Panc1 (cell line): Measurements from ENCODE around the gene TP53BP2. TPM values are rescaled to one million over a fixed set of nuclear protein-coding genes. Genes with fewer than 3 reads are reported as not detected.
"Not testable (repeated sequence)": the region's sequence is repeated elsewhere in the genome, so short reads cannot be mapped to it uniquely, and the experiment has no call there.

Source experiments
- ATAC-seq: fragments of 200-7000 bp; cut with Tn5 transposase; 2 replicates; pipeline ENCODE4 v1.9.1; 2020; ENCODE audit warnings: mild to moderate bottlenecking, moderate library complexity
- Bru-seq: library from RNA; stranded (reverse); fragments of 400-500 nt; gene quantifications from one replicate; lab custom pipeline; 2021; lab: Mats Ljungman, UMichigan
- BruChase-seq, 2 experiments: library from RNA; stranded (reverse); fragments of 400-500 nt; gene quantifications; one replicate each; lab custom pipeline; 2021; lab: Mats Ljungman, UMichigan
- BruUV-seq: library from RNA; stranded (reverse); fragments of 400-500 nt; replicated peaks from 2 replicates; lab custom pipeline; 2021; lab: Mats Ljungman, UMichigan
- CTCF ChIA-PET: fragments of 300-600 bp; sonication (Branson Sonifier 250); formaldehyde crosslinking; loops from one replicate; lab custom pipeline; 2022; ENCODE audit warnings: antibody characterized with exemption; lab: Charles Lee
- POLR2A ChIA-PET: fragments of 300-600 bp; sonication (Branson Sonifier 250); formaldehyde crosslinking; loops from one replicate; lab custom pipeline; 2022; ENCODE audit warnings: antibody characterized with exemption; lab: Charles Lee
- DNase-seq: peaks from one replicate; pipeline ENCODE4 v3.0.0-alpha.2; 2010; ENCODE audit warnings: low read depth, low spot score
- H3K27ac ChIP-seq: 2 replicates; pipeline ENCODE4 v1.5.1; 2011; ENCODE audit warnings: mild to moderate bottlenecking, low read length, inconsistent platforms
- H3K27me3 ChIP-seq: fragments of 200-500 bp; sonication (Bioruptor generic); 2 replicates; pipeline ENCODE4 v1.6.0; 2014; ENCODE audit warnings: low read length, inconsistent platforms; ENCODE audit not compliant: control insufficient read depth, insufficient read depth
- H3K36me3 ChIP-seq: fragments of 200-500 bp; sonication (Bioruptor generic); 2 replicates; pipeline ENCODE4 v1.5.1; 2014; ENCODE audit warnings: inconsistent platforms, mild to moderate bottlenecking, low read length, moderate library complexity; ENCODE audit not compliant: control insufficient read depth, insufficient read depth
- H3K4me1 ChIP-seq: 2 replicates; pipeline ENCODE4 v1.5.1; 2011; ENCODE audit warnings: inconsistent platforms, mild to moderate bottlenecking, low read length, moderate library complexity; ENCODE audit not compliant: control insufficient read depth, insufficient read depth
- H3K4me3 ChIP-seq, 2 experiments: 2 replicates each; pipeline ENCODE4 v1.5.1; 2011 to 2012; ENCODE audit warnings: low read depth in 2 of 2, low read length in 2 of 2, mild to moderate bottlenecking in 2 of 2, inconsistent platforms in 1 of 2, moderate library complexity in 1 of 2
- H3K9me3 ChIP-seq: fragments of 200-500 bp; sonication (Bioruptor generic); 2 replicates; pipeline ENCODE4 v1.5.1; 2014; ENCODE audit warnings: low read depth, mild to moderate bottlenecking, inconsistent platforms, low read length, moderate library complexity; ENCODE audit not compliant: control insufficient read depth, insufficient read depth
- POLR2AphosphoS5 ChIP-seq: IDR thresholded peaks from 2 replicates; pipeline ENCODE4 v1.6.1; 2012; ENCODE audit warnings: mild to moderate bottlenecking, low read depth, low read length, moderate library complexity
- REST ChIP-seq, 2 experiments: IDR thresholded peaks; 2 replicates each; pipeline ENCODE4 v1.6.1; 2011 to 2012; ENCODE audit warnings: low read depth in 2 of 2, control low read depth in 1 of 2, low read length in 1 of 2, mild to moderate bottlenecking in 1 of 2, moderate library complexity in 1 of 2; ENCODE audit not compliant: insufficient read depth in 1 of 2
- SIN3A ChIP-seq: IDR thresholded peaks from 2 replicates; pipeline ENCODE4 v1.6.1; 2012; ENCODE audit warnings: low read depth, mild to moderate bottlenecking, low read length, moderate library complexity, borderline replicate concordance; ENCODE audit not compliant: insufficient read depth
- TCF7L2 ChIP-seq: IDR thresholded peaks from 2 replicates; pipeline ENCODE4 v1.6.1; 2011; ENCODE audit warnings: mild to moderate bottlenecking, low read depth, low read length, inconsistent platforms
- in situ Hi-C: cut with HindIII; loops from 2 replicates; pipeline ENCODE4 v1.10.0; 2016; ENCODE audit warnings: low sequenced_read_pairs, low pct_unique_long_range_greater_than_20kb
- intact Hi-C: fragments of 100-400 bp; cut with micrococcal nuclease; formaldehyde crosslinking; loops from one replicate; pipeline ENCODE4 v1.10.0; 2022; ENCODE audit not compliant: unreplicated experiment
- long read RNA-seq: library from polyadenylated mRNA; unstranded; transcript quantifications from one replicate; pipeline ENCODE4 v2.0.0, GENCODE V29; 2021; ENCODE audit not compliant: unreplicated experiment
- polyA plus RNA-seq: library from polyadenylated mRNA; unstranded; fragments of >200 nt; gene quantifications from one replicate; pipeline ENCODE4 v1.2.1, GENCODE V29; 2012; ENCODE audit warnings: missing spikeins; ENCODE audit not compliant: insufficient read length
- total RNA-seq: library from RNA; stranded (reverse); gene quantifications from one replicate; pipeline ENCODE4 v1.2.1, GENCODE V29; 2021; ENCODE audit not compliant: unreplicated experiment
- TF ChIP-seq, protein P1 (sequence below): fragments of 450-650 bp; IDR thresholded peaks from 2 replicates; pipeline ENCODE4 v1.5.1; 2017; ENCODE audit warnings: mild to moderate bottlenecking

The TP53BP2 gene
- total RNA-seq (51.4 TPM), Bru-seq, nascent RNA (percentile 86 among the genes with signal in this experiment), BruChase-seq, experiment 1, labeled RNA remaining after a 2-hour chase (percentile 80 among the genes with signal in this experiment), BruChase-seq, experiment 2, labeled RNA remaining after a 6-hour chase (percentile 80 among the genes with signal in this experiment)
- polyA plus RNA-seq, result 24.4 TPM
- long read RNA-seq, full-length matches to known transcripts, result 42 of 67 reads
- long read RNA-seq, partial matches to known transcripts, result 15 of 67 reads
- long read RNA-seq, other reads (novel, unspliced or antisense), result 10 of 67 reads

- intact Hi-C loops (no loop called here), in situ Hi-C loops (no loop called here)
- TSS peak; percentile 100 for BruUV-seq
- CTCF ChIA-PET, result interaction anchor here (0.6 kb wide), 1 partner anchor 261 kb away, joined by 3 read pairs; no protein-coding TSS in a partner anchor
- ATAC-seq (peak; percentile 93), DNase-seq (peak; percentile 47)
- peak; percentile 81 for TF ChIP-seq POLR2AphosphoS5
- peak; percentile 93; the same call in 1 of the 2 replicates for TF ChIP-seq SIN3A
- TF ChIP-seq, protein P1, sequence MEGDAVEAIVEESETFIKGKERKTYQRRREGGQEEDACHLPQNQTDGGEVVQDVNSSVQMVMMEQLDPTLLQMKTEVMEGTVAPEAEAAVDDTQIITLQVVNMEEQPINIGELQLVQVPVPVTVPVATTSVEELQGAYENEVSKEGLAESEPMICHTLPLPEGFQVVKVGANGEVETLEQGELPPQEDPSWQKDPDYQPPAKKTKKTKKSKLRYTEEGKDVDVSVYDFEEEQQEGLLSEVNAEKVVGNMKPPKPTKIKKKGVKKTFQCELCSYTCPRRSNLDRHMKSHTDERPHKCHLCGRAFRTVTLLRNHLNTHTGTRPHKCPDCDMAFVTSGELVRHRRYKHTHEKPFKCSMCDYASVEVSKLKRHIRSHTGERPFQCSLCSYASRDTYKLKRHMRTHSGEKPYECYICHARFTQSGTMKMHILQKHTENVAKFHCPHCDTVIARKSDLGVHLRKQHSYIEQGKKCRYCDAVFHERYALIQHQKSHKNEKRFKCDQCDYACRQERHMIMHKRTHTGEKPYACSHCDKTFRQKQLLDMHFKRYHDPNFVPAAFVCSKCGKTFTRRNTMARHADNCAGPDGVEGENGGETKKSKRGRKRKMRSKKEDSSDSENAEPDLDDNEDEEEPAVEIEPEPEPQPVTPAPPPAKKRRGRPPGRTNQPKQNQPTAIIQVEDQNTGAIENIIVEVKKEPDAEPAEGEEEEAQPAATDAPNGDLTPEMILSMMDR, result peak; percentile 94
- no peak; the same call in 1 of the 2 replicates for TF ChIP-seq TCF7L2
- TF ChIP-seq REST (IDR thresholded peaks at IDR 0.05; ENCODE audit: insufficient read depth in 1 of 2, low read depth in 2 of 2, low read length in 1 of 2), result peak in 1 of 2 experiments; percentile 56; a peak in 1 of 4 replicates
- POLR2A ChIA-PET, result interaction anchor here (1.0 kb wide), 1 partner anchor 145 kb away, joined by 3 read pairs; no protein-coding TSS in a partner anchor
- Histone ChIP-seq H3K4me1 (peaks cover 21% of the 10 kb centered on the region), H3K9me3 (no peaks in the 10 kb centered on the region), H3K27me3 (no peaks in the 10 kb centered on the region), H3K27ac (peak within 1 kb of the TSS; percentile 89), H3K4me3 (peak within 1 kb of the TSS; percentile 75 to 96), H3K36me3 (no peaks in the 10 kb centered on the region; the same call in 1 of the 2 replicates)
Observed at GRCh38 chr1:223845810-223846682, at the start of gene TP53BP2. TP53BP2 (minus strand) TSS chr1:223845947; CDS start chr1:223845680, 267 bp downstream.

DNA sequence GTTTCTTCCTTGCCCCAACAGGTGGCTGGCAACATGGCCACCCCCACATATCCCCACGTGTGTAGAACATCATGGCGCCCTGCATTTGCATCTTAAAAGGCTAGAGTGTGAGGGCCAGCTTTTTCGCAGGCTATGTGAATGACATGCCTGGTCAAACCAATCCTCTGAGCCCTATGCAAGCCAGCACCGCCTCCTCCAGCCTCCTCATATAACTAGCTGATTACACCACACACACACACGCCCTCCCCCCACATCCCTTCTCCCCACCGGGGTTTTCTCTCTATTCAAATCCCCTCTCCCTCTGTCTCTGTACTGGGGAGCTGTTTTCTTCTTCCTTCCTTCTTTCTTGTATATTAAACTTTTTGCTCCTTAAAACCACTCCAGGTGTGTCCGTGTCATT lies 44.7 kb upstream of the TP53BP2 start:
- BruUV-seq, CTCF ChIA-PET, H3K4me1 ChIP-seq, POLR2A ChIA-PET, H3K27me3 ChIP-seq, DNase-seq, H3K9me3 ChIP-seq, ATAC-seq, H3K4me3 ChIP-seq, intact Hi-C loops, H3K36me3 ChIP-seq, H3K27ac ChIP-seq, in situ Hi-C loops: not testable (repeated sequence)

DNA sequence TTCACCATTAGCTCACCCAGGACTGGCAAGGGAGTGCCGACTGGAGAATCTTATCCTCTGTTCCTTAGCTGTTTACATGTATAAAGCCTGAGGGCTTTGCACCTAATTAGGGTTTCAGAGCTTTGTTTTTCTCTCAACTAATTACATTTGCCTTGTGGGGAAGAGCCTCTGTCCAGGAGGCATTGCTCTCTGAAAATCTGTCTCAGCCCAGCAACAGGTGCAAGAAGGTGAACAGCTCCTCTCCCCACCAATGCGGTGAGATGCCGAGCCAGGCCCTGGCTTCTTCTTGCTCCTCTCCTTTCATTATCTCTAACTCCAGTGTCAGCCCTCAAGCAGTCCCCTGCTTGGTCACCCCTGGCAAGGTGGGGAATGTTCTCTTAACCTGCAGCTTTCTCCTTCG lies 43.6 kb upstream of the TP53BP2 start:
- POLR2A ChIA-PET, BruUV-seq, H3K4me3 ChIP-seq, DNase-seq, in situ Hi-C loops, intact Hi-C loops, H3K27me3 ChIP-seq, H3K36me3 ChIP-seq, ATAC-seq, H3K27ac ChIP-seq, H3K9me3 ChIP-seq, H3K4me1 ChIP-seq, CTCF ChIA-PET: not testable (repeated sequence)
